Stimulated activated CD4-positive, alpha-beta T cell treated with anti-CD3 and anti-CD28 coated beads, TNF-alpha, amount 100 ng/mL, for 4 hours (primary cell): ENCODE measurements around the gene MITF.
"Not testable (repeated sequence)": the region's sequence is repeated elsewhere in the genome, so short reads cannot be mapped to it uniquely, and the experiment has no call there.

Experiments
- DNase-seq, 3 experiments: peaks; one replicate each; pipeline ENCODE4 v3.0.0-alpha.2; 2020; ENCODE audit warnings: low read depth in 3 of 3

The MITF gene

GRCh38 chr3:69871868-69872267 lies 132.6 kb downstream of the MITF start:
- no peak for DNase-seq

GRCh38 chr3:69872783-69873378 lies 133.6 kb downstream of the MITF start:
- no peak for DNase-seq

- no peak for DNase-seq
Measured at GRCh38 chr3:69876073-69876472, 136.8 kb downstream of the MITF start.

GRCh38 chr3:69878254-69878653 lies 139.0 kb downstream of the MITF start:
- no peak for DNase-seq

- no peak for DNase-seq
Measured at GRCh38 chr3:69879051-69879450, 139.8 kb downstream of the MITF start.

- no peak for DNase-seq
Measured at GRCh38 chr3:69880069-69880640, 140.9 kb downstream of the MITF start.

GRCh38 chr3:69881051-69881450 lies 141.8 kb downstream of the MITF start:
- no peak for DNase-seq

GRCh38 chr3:69881756-69882428 lies 142.6 kb downstream of the MITF start:
- no peak for DNase-seq

GRCh38 chr3:69882560-69882959 lies 143.3 kb downstream of the MITF start:
- DNase-seq, result no peak

- no peak for DNase-seq
Measured at GRCh38 chr3:69888040-69888942, 149.0 kb downstream of the MITF start.

GRCh38 chr3:69888943-69889315 lies 149.7 kb downstream of the MITF start:
- DNase-seq, result no peak

- DNase-seq, result no peak
Measured at GRCh38 chr3:69890084-69890483, 150.8 kb downstream of the MITF start.

GRCh38 chr3:69890691-69891090 lies 151.4 kb downstream of the MITF start:
- DNase-seq, result no peak

- no peak for DNase-seq
Measured at GRCh38 chr3:69892706-69893105, 153.4 kb downstream of the MITF start.

GRCh38 chr3:69893274-69893673 lies 154.0 kb downstream of the MITF start:
- no peak for DNase-seq

- no peak for DNase-seq
Measured at GRCh38 chr3:69896095-69896494, 156.8 kb downstream of the MITF start.

- DNase-seq, result no peak
Measured at GRCh38 chr3:69900331-69900730, 161.1 kb downstream of the MITF start.

GRCh38 chr3:69901802-69902201 lies 162.5 kb downstream of the MITF start:
- no peak for DNase-seq

- DNase-seq, result no peak
Measured at GRCh38 chr3:69902386-69902785, 163.1 kb downstream of the MITF start.

GRCh38 chr3:69906351-69906966 lies 167.2 kb downstream of the MITF start:
- DNase-seq, result no peak

- DNase-seq, result no peak
Measured at GRCh38 chr3:69907554-69907953, 168.3 kb downstream of the MITF start.

- DNase-seq, result not testable (repeated sequence)
Measured at GRCh38 chr3:69909859-69910258, 170.6 kb downstream of the MITF start.
